IPS-NIHi11 (cell line): ENCODE results near the gene RSBN1L.
"Not testable (repeated sequence)": the region's sequence is repeated elsewhere in the genome, so short reads cannot be mapped to it uniquely, and the experiment has no call there.

Source experiments
- DNase-seq: peaks from one replicate; pipeline ENCODE4 v3.0.0; 2012; ENCODE audit warnings: mixed read lengths, low spot score

Gene RSBN1L

GRCh38 chr7:77696057-77696642 lies at the start of gene RSBN1L:
TSS of gene RSBN1L (plus strand) at chr7:77696459. CDS start at chr7:77696470, 11 bp downstream.
- peak; percentile 96 for DNase-seq

- DNase-seq: no peak
Observed at GRCh38 chr7:77648742-77649338, 47.4 kb upstream of the RSBN1L start.

- DNase-seq: no peak
Observed at GRCh38 chr7:77649716-77650349, 46.4 kb upstream of the RSBN1L start.

GRCh38 chr7:77651575-77652162 lies 44.6 kb upstream of the RSBN1L start:
- peak; percentile 56 for DNase-seq

- not testable (repeated sequence) for DNase-seq
Observed at GRCh38 chr7:77652826-77653225, 43.4 kb upstream of the RSBN1L start.

GRCh38 chr7:77653572-77653971 lies 42.7 kb upstream of the RSBN1L start:
- DNase-seq: no peak

- DNase-seq: no peak
Observed at GRCh38 chr7:77655356-77655755, 40.9 kb upstream of the RSBN1L start.

- DNase-seq: no peak
Observed at GRCh38 chr7:77655836-77656455, 40.3 kb upstream of the RSBN1L start.

GRCh38 chr7:77657427-77658224 lies 38.6 kb upstream of the RSBN1L start:
- DNase-seq: peak; percentile 26

- no peak for DNase-seq
Observed at GRCh38 chr7:77658928-77659327, 37.3 kb upstream of the RSBN1L start.

GRCh38 chr7:77661816-77662215 lies 34.4 kb upstream of the RSBN1L start:
- no peak for DNase-seq

GRCh38 chr7:77662869-77663268 lies 33.4 kb upstream of the RSBN1L start:
- no peak for DNase-seq

- no peak for DNase-seq
Observed at GRCh38 chr7:77664715-77665114, 31.5 kb upstream of the RSBN1L start.

- no peak for DNase-seq
Observed at GRCh38 chr7:77665161-77665560, 31.1 kb upstream of the RSBN1L start.

GRCh38 chr7:77667459-77668086 lies 28.7 kb upstream of the RSBN1L start:
- no peak for DNase-seq

- no peak for DNase-seq
Observed at GRCh38 chr7:77674878-77675277, 21.4 kb upstream of the RSBN1L start.

GRCh38 chr7:77679608-77680007 lies 16.7 kb upstream of the RSBN1L start:
- peak; percentile 9 for DNase-seq

- no peak for DNase-seq
Observed at GRCh38 chr7:77680266-77680665, 16.0 kb upstream of the RSBN1L start.

- peak; percentile 45 for DNase-seq
Observed at GRCh38 chr7:77684030-77684429, 12.2 kb upstream of the RSBN1L start.

- DNase-seq: peak; percentile 10
Observed at GRCh38 chr7:77685233-77685632, 11.0 kb upstream of the RSBN1L start.

- no peak for DNase-seq
Observed at GRCh38 chr7:77687100-77687746, 9.0 kb upstream of the RSBN1L start.
